ENCODE measurements around the gene AP1S3. TPM values are rescaled to one million over a fixed set of nuclear protein-coding genes. Genes with fewer than 3 reads are reported as not detected.

AP1S3 gene
- total and polyA plus RNA-seq, 2 of the 4 experiments (the other 2 are of a cell fraction) = 2.5 to 4.1 TPM

DNA sequence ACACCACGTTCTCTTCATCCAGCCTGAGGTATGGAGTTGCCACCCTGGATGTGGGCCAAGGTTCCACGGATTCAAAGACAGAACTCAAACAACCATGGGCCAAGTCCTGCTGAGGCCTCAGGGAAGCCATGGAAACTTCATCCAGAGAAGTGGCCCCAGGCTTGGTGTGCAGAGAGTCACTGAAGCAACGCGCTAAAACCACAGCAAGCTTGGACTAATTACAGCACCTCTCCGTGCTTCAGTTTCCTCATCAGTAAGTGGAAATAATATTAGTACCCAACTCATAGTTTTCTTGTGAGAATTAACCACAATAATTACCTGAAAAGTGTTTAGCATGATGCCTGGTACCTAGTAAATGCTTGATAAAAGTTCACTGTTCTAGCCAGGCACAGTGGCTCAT lies 19.2 kb upstream of the AP1S3 start:
- dilution Hi-C loops (cut with HindIII; ENCODE audit: low sequenced_read_pairs, unreplicated experiment) = no loop called here
- Histone ChIP-seq H3K23ac (ENCODE audit: low read depth, low read length) (no peak overlapping the region), H2BK120ac (ENCODE audit: low read depth, low read length) (no peak overlapping the region), H3K18ac (ENCODE audit: low read depth, low read length) (peak overlapping the region; percentile 50; the same call in 1 of the 2 replicates), H2AK9ac (replicated peaks; ENCODE audit: low read depth, low read length, poor library complexity) (no peak overlapping the region), H4K5ac (ENCODE audit: low read depth, low read length) (no peak overlapping the region), H3K4ac (ENCODE audit: low read depth, low read length) (peak overlapping the region; percentile 15), H4K8ac (ENCODE audit: low read depth in 2 of 2, low read length in 2 of 2) (peak overlapping the region in 1 of 2 experiments; percentile 4; a peak in 1 of 4 replicates), H3K9ac (ENCODE audit: low read depth, low read length) (no peak overlapping the region), H3K27ac (ENCODE audit: insufficient read depth, low read length) (peak overlapping the region; percentile 58; the same call in 1 of the 2 replicates), H3K79me1 (ENCODE audit: low read depth in 1 of 2, low read length in 2 of 2) (no peaks in the 10 kb centered on the region), H3K14ac (replicated peaks; ENCODE audit: low read depth, low read length) (0 out of 2 replicates have a peak overlapping the region, but pooled peaks have one; percentile 48), H2AFZ (replicated peaks; ENCODE audit: low read length, poor library complexity) (no peak overlapping the region), H4K20me1 (ENCODE audit: insufficient read depth, low read length) (peaks cover 4% of the 10 kb centered on the region; the same call in 1 of the 2 replicates), H3K4me2 (ENCODE audit: low read depth, low read length) (no peak overlapping the region), H2BK15ac (ENCODE audit: low read depth, low read length) (no peak overlapping the region), H4K91ac (ENCODE audit: insufficient read depth, low read depth, low read length) (peak overlapping the region; percentile 5; the same call in 1 of the 2 replicates), H3K4me1 (ENCODE audit: control insufficient read depth, insufficient read depth, low read length) (peaks cover 10% of the 10 kb centered on the region), H3K9me1 (ENCODE audit: insufficient read depth, low read length) (peaks cover 8% of the 10 kb centered on the region), H2BK20ac (ENCODE audit: low read depth, low read length) (no peak overlapping the region), H3K27me3 (ENCODE audit: control insufficient read depth, insufficient read depth, low read length) (no peaks in the 10 kb centered on the region), H3K56ac (ENCODE audit: extremely low read depth, insufficient read depth, low read length) (no peak overlapping the region), H3K36me3 (ENCODE audit: control insufficient read depth, insufficient read depth, low read length) (peaks cover 3% of the 10 kb centered on the region; the same call in 1 of the 2 replicates), H3K9me3 (ENCODE audit: control insufficient read depth, insufficient read depth, low read length) (no peaks in the 10 kb centered on the region), H3K4me3 (ENCODE audit: insufficient read depth, low read depth, low read length) (no peak overlapping the region), H2AK5ac (ENCODE audit: low read depth, low read length) (no peak overlapping the region), H2BK5ac (ENCODE audit: low read depth, low read length, poor library complexity, severe bottlenecking) (peak overlapping the region; percentile 41)
- intact Hi-C loops (cut with micrococcal nuclease) = no loop called here
- no CpG with 5 or more reads among the region's 5 CpGs for WGBS, 2 experiments (ENCODE audit: extremely low coverage in 2 of 2, insufficient read length in 1 of 2)
- in situ Hi-C loops (cut with MboI; ENCODE audit: low sequenced_read_pairs) = no loop called here
- TF ChIP-seq ELK1 (IDR thresholded peaks at IDR 0.05; ENCODE audit: borderline replicate concordance, low read depth, low read length) = no peak
- no peak for TF ChIP-seq FOS (IDR thresholded peaks at IDR 0.05; ENCODE audit: low read depth, low read length)
- TF ChIP-seq BHLHE40 (IDR thresholded peaks at IDR 0.05; ENCODE audit: low read depth, low read length) = no peak
- TF ChIP-seq RFX5 (IDR thresholded peaks at IDR 0.05; ENCODE audit: low read depth, low read length) = no peak
- no peak for TF ChIP-seq POLR2A (IDR thresholded peaks at IDR 0.05; ENCODE audit: low read depth, low read length)
- TF ChIP-seq, protein P1, sequence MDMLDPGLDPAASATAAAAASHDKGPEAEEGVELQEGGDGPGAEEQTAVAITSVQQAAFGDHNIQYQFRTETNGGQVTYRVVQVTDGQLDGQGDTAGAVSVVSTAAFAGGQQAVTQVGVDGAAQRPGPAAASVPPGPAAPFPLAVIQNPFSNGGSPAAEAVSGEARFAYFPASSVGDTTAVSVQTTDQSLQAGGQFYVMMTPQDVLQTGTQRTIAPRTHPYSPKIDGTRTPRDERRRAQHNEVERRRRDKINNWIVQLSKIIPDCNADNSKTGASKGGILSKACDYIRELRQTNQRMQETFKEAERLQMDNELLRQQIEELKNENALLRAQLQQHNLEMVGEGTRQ (IDR thresholded peaks at IDR 0.05; ENCODE audit: low read depth, low read length) = no peak
- TF ChIP-seq MAZ (IDR thresholded peaks at IDR 0.05; ENCODE audit: borderline replicate concordance, low read depth, low read length) = no peak
- TF ChIP-seq MXI1 (IDR thresholded peaks at IDR 0.05; ENCODE audit: borderline replicate concordance, low read depth, low read length) = no peak
- TF ChIP-seq RCOR1 (IDR thresholded peaks at IDR 0.05; ENCODE audit: insufficient replicate concordance, low read length) = no peak
- no peak for TF ChIP-seq CHD1 (IDR thresholded peaks at IDR 0.05; ENCODE audit: low read depth, low read length)
- TF ChIP-seq NFE2L2 (IDR thresholded peaks at IDR 0.05; ENCODE audit: low read depth, low read length) = no peak
- TF ChIP-seq MAFK (IDR thresholded peaks at IDR 0.05; ENCODE audit: low read depth, low read length) = no peak
- TF ChIP-seq CEBPB (IDR thresholded peaks at IDR 0.05; ENCODE audit: low read depth, low read length) = no peak
- CTCF ChIA-PET = interaction anchor here (0.6 kb wide), 1 partner anchor 982 kb away, joined by 3 read pairs; no protein-coding TSS in a partner anchor
- POLR2A ChIA-PET (ENCODE audit: unreplicated experiment) = no interaction called here
- no peak for ATAC-seq (ENCODE audit: low read depth)
- no TSS peak for BruUV-seq (replicated peaks)
- DNase-seq = no peak

Data from IMR-90 (cell line).